Keratinocyte (primary cell): ENCODE measurements around the gene ZG16B.

Experiments
- EZH2 ChIP-seq: IDR thresholded peaks from one replicate; pipeline ENCODE4 v1.6.1; 2012; ENCODE audit warnings: inconsistent platforms, mild to moderate bottlenecking, low read length, moderate library complexity
- TF ChIP-seq, protein P1 (sequence below), 3 experiments: IDR thresholded peaks in 1 of 3; conservative IDR thresholded peaks in 1 of 3; optimal IDR thresholded peaks in 1 of 3; 2 replicates in 2 of 3; 3 replicates in 1 of 3; pipeline versions ENCODE3 to v1.5.1; 2011; ENCODE audit warnings: low read length in 3 of 3, mild to moderate bottlenecking in 3 of 3, moderate library complexity in 2 of 3, control low read depth in 1 of 3, inconsistent platforms in 1 of 3; ENCODE audit not compliant: insufficient read depth in 2 of 3; ENCODE audit errors: extremely low read depth in 1 of 3

GRCh38 chr16:2813771-2814221, 16.3 kb upstream of the ZG16B start:
- TF ChIP-seq, protein P1, sequence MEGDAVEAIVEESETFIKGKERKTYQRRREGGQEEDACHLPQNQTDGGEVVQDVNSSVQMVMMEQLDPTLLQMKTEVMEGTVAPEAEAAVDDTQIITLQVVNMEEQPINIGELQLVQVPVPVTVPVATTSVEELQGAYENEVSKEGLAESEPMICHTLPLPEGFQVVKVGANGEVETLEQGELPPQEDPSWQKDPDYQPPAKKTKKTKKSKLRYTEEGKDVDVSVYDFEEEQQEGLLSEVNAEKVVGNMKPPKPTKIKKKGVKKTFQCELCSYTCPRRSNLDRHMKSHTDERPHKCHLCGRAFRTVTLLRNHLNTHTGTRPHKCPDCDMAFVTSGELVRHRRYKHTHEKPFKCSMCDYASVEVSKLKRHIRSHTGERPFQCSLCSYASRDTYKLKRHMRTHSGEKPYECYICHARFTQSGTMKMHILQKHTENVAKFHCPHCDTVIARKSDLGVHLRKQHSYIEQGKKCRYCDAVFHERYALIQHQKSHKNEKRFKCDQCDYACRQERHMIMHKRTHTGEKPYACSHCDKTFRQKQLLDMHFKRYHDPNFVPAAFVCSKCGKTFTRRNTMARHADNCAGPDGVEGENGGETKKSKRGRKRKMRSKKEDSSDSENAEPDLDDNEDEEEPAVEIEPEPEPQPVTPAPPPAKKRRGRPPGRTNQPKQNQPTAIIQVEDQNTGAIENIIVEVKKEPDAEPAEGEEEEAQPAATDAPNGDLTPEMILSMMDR (optimal IDR thresholded peaks at IDR 0.05 in 1 of 3, IDR thresholded peaks at IDR 0.05 in 1 of 3, conservative IDR thresholded peaks at IDR 0.05 in 1 of 3; ENCODE audit: extremely low read depth in 1 of 3, insufficient read depth in 2 of 3, low read length in 3 of 3) = no peak
- no peak for TF ChIP-seq EZH2
